Measurements from ENCODE around the gene SP3.
A peak's percentile ranks its signal among the peaks of the same experiment; 100 is the strongest.

The SP3 gene

DNA sequence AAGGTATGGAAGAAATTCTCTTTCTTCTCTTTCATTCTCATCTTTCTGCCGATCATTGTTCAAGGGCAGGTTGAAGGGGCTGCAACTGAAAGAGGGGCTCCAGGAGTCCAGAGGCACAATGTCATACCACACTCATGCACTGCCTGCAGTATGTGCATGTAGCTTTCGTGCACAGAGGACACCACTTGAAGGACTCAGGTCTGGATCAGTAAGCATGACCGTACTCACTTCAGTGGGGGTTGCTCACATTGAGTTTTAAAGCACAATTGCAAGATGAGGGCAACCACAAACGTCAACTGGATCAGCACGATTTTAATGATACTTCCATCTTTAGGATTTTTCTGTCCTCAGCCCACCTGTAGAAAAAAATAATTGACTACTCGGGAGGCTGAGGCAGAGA, 84.6 kb downstream of the SP3 start:
- no peak overlapping the region for H3K27ac ChIP-seq (ENCODE audit: low read length)

DNA sequence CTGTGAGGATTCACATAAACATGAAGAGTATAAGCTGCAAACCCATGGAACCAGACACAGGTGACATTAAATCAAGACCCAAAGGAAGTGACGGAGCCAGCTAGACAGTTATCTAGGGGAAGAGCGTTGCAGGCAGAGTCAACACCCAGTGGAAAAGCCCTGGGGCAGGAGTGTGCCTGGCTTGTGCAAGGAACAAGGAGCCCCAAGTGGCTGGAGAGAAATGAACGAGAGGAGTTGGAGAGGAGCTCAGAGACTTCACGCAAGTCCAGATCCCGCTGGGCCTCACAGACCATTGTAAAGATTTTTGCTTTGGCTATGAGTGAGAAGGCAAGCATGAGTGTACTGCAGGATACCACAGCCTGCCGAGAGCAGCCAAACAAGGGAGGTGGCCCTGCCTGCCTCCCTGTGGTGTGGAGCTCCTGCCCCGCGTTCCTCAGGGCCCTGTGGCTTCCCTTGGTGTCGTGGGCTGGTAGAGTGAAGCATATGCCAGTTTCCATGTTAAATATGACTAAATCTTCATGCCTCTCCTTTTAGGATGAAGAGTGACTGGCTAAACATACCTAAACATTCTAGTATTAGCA, 88.2 kb downstream of the SP3 start:
- TF ChIP-seq, protein P1, sequence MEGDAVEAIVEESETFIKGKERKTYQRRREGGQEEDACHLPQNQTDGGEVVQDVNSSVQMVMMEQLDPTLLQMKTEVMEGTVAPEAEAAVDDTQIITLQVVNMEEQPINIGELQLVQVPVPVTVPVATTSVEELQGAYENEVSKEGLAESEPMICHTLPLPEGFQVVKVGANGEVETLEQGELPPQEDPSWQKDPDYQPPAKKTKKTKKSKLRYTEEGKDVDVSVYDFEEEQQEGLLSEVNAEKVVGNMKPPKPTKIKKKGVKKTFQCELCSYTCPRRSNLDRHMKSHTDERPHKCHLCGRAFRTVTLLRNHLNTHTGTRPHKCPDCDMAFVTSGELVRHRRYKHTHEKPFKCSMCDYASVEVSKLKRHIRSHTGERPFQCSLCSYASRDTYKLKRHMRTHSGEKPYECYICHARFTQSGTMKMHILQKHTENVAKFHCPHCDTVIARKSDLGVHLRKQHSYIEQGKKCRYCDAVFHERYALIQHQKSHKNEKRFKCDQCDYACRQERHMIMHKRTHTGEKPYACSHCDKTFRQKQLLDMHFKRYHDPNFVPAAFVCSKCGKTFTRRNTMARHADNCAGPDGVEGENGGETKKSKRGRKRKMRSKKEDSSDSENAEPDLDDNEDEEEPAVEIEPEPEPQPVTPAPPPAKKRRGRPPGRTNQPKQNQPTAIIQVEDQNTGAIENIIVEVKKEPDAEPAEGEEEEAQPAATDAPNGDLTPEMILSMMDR (IDR thresholded peaks at IDR 0.05; ENCODE audit: low read depth, low read length): no peak
- no peak for TF ChIP-seq EZH2phosphoT487 (IDR thresholded peaks at IDR 0.05; ENCODE audit: low read depth)
- Histone ChIP-seq H4K20me1 (ENCODE audit: insufficient read depth, low read length) (no peaks in the 10 kb centered on the region), H3K4me3 (ENCODE audit: low read length) (no peak overlapping the region), H2AFZ (ENCODE audit: low read depth, low read length) (no peak overlapping the region), H3K79me2 (ENCODE audit: low read length) (no peaks in the 10 kb centered on the region), H3K4me2 (ENCODE audit: low read length) (no peak overlapping the region), H3K27me3 (ENCODE audit: low read depth, low read length) (peaks cover 35% of the 10 kb centered on the region), H3K9me3 (ENCODE audit: insufficient read depth, low read length) (no peaks in the 10 kb centered on the region), H3K4me1 (ENCODE audit: low read length) (peaks cover 23% of the 10 kb centered on the region), H3K9ac (ENCODE audit: low read length) (no peak overlapping the region), H3K27ac (ENCODE audit: low read length) (no peak overlapping the region), H3K36me3 (replicated peaks; ENCODE audit: low read depth, low read length) (no peaks in the 10 kb centered on the region)

More for the DNA sequence above, 84.6 kb downstream of the SP3 start:
- peaks cover 6% of the 10 kb centered on the region for H3K4me1 ChIP-seq (ENCODE audit: low read length)
- H3K27me3 ChIP-seq (ENCODE audit: low read depth, low read length): peaks cover 24% of the 10 kb centered on the region; the same call in 1 of the 2 replicates
- no peaks in the 10 kb centered on the region for H3K79me2 ChIP-seq (ENCODE audit: low read length)
- no peaks in the 10 kb centered on the region for H3K9me3 ChIP-seq (ENCODE audit: insufficient read depth, low read length)
- H4K20me1 ChIP-seq (ENCODE audit: insufficient read depth, low read length): no peaks in the 10 kb centered on the region
- no peak overlapping the region for H3K9ac ChIP-seq (ENCODE audit: low read length)
- H3K4me3 ChIP-seq (ENCODE audit: low read length): no peak overlapping the region
- TF ChIP-seq, protein P1 (IDR thresholded peaks at IDR 0.05; ENCODE audit: low read depth, low read length): no peak
- no peak for TF ChIP-seq EZH2phosphoT487 (IDR thresholded peaks at IDR 0.05; ENCODE audit: low read depth)
- H3K36me3 ChIP-seq (replicated peaks; ENCODE audit: low read depth, low read length): no peaks in the 10 kb centered on the region
- no peak overlapping the region for H2AFZ ChIP-seq (ENCODE audit: low read depth, low read length)
- no peak overlapping the region for H3K4me2 ChIP-seq (ENCODE audit: low read length)

DNA sequence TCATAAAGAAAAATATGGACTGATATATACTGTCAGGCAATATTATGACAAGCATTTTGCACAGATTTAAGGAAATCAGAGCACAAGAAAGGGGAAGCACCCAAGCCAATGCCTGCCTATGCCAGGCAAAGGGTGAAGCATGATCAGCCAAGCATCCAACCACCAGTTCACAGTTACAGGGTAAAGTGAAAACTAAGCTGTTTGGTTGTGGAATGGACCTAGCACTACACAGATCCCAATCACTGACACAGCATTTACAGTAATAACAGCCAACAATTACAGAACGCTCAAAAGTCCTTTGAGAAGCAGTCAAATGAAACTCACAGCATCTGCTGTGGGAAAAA, 90.3 kb downstream of the SP3 start:
- no peak for TF ChIP-seq EZH2phosphoT487 (IDR thresholded peaks at IDR 0.05; ENCODE audit: low read depth)
- TF ChIP-seq, protein P1 (IDR thresholded peaks at IDR 0.05; ENCODE audit: low read depth, low read length): no peak
- Histone ChIP-seq H3K27me3 (ENCODE audit: low read depth, low read length) (peaks cover 20% of the 10 kb centered on the region), H3K79me2 (ENCODE audit: low read length) (no peaks in the 10 kb centered on the region)

DNA sequence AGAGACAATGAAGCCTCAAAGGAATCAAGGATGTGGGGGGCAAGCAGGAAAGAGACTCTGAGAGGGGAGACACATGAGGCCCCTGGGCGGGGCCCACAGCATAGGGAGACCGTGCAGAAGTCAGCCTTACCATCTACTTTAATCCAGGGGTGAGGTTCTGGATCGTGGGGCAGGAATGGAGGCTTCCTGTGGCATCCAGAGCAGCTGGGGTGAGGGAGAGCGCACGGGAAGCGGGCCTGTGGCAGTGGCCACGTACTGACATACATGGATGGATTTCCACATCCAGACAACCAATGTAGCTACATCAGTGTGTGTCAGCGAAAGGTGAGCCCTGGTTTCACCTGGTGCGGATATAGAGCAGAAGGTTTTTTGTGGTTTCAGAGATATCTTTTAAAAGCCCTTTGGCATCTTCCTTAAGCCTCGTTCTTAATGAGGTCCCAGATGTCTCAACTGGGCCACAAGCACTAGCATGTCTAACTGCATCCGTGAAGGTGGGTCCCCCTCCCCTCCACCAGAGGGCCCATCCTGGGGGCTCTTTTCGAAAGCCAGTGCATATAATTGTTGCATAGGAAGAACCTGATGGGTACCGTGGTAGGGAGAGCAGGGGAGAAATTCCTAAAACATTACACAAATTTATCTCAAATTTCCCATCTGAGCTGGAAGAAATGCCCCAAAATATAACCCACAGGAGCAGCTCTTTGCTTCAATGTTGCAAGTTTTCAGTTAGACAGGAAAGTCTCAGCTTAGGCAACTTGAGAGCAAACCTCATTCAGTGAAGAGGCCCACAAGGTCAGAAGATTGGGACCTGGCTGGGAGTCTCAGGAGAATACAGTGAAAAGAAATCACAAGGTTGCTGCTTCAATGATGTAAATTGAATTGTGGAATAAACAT, 90.9 kb downstream of the SP3 start:
- no peak overlapping the region for H3K27ac ChIP-seq (ENCODE audit: low read length)
- H3K4me1 ChIP-seq (ENCODE audit: low read length): peaks cover 38% of the 10 kb centered on the region
- no peaks in the 10 kb centered on the region for H3K9me3 ChIP-seq (ENCODE audit: insufficient read depth, low read length)
- H2AFZ ChIP-seq (ENCODE audit: low read depth, low read length): no peak overlapping the region
- no peaks in the 10 kb centered on the region for H3K36me3 ChIP-seq (replicated peaks; ENCODE audit: low read depth, low read length)
- H3K4me3 ChIP-seq (ENCODE audit: low read length): peak overlapping the region; percentile 66; the same call in 1 of the 2 replicates
- H3K9ac ChIP-seq (ENCODE audit: low read length): no peak overlapping the region
- H4K20me1 ChIP-seq (ENCODE audit: insufficient read depth, low read length): no peaks in the 10 kb centered on the region
- peak overlapping the region; percentile 76 for H3K4me2 ChIP-seq (ENCODE audit: low read length)
- peaks cover 20% of the 10 kb centered on the region for H3K27me3 ChIP-seq (ENCODE audit: low read depth, low read length)
- H3K79me2 ChIP-seq (ENCODE audit: low read length): no peaks in the 10 kb centered on the region
- no peak for TF ChIP-seq EZH2phosphoT487 (IDR thresholded peaks at IDR 0.05; ENCODE audit: low read depth)
- TF ChIP-seq, protein P1 (IDR thresholded peaks at IDR 0.05; ENCODE audit: low read depth, low read length): no peak

More for the DNA sequence above, 90.3 kb downstream of the SP3 start:
- H3K4me1 ChIP-seq (ENCODE audit: low read length): peaks cover 32% of the 10 kb centered on the region
- no peak overlapping the region for H2AFZ ChIP-seq (ENCODE audit: low read depth, low read length)
- H3K9ac ChIP-seq (ENCODE audit: low read length): no peak overlapping the region
- peak overlapping the region; percentile 66 for H3K4me3 ChIP-seq (ENCODE audit: low read length)
- no peaks in the 10 kb centered on the region for H3K36me3 ChIP-seq (replicated peaks; ENCODE audit: low read depth, low read length)
- no peaks in the 10 kb centered on the region for H4K20me1 ChIP-seq (ENCODE audit: insufficient read depth, low read length)
- no peak overlapping the region for H3K27ac ChIP-seq (ENCODE audit: low read length)
- H3K4me2 ChIP-seq (ENCODE audit: low read length): peak overlapping the region; percentile 76
- no peaks in the 10 kb centered on the region for H3K9me3 ChIP-seq (ENCODE audit: insufficient read depth, low read length)
